Skeletal muscle satellite cell (primary cell): ENCODE results near the gene LDLR.
A peak's percentile ranks its signal among the peaks of the same experiment; 100 is the strongest.
"Not testable (repeated sequence)": the region's sequence is repeated elsewhere in the genome, so short reads cannot be mapped to it uniquely, and the experiment has no call there.

Source experiments
- H3K27me3 ChIP-seq: 2 replicates; pipeline ENCODE4 v1.7.0; 2013; ENCODE audit warnings: low read length; ENCODE audit not compliant: control insufficient read depth, insufficient read depth
- H3K36me3 ChIP-seq: 2 replicates; pipeline ENCODE4 v1.7.0; 2013; ENCODE audit warnings: mild to moderate bottlenecking, control low read depth, low read length; ENCODE audit not compliant: insufficient read depth
- H3K4me1 ChIP-seq: 2 replicates; pipeline ENCODE4 v1.7.0; 2013; ENCODE audit warnings: low read length; ENCODE audit not compliant: control insufficient read depth, insufficient read depth
- H3K4me2 ChIP-seq: 2 replicates; pipeline ENCODE4 v1.7.0; 2013; ENCODE audit warnings: mild to moderate bottlenecking, low read length
- H3K4me3 ChIP-seq: 2 replicates; pipeline ENCODE4 v1.7.0; 2013; ENCODE audit warnings: low read length
- H3K9ac ChIP-seq: 2 replicates; pipeline ENCODE4 v1.7.0; 2013; ENCODE audit warnings: mild to moderate bottlenecking, low read depth, low read length, moderate library complexity
- H3K9me3 ChIP-seq: replicated peaks from 2 replicates; pipeline ENCODE4 v1.7.0; 2013; ENCODE audit warnings: mild to moderate bottlenecking, control low read depth, low read length

LDLR gene

GRCh38 chr19:11078893-11079292 lies 10.4 kb upstream of the LDLR start:
- H3K4me2 ChIP-seq = no peak overlapping the region
- no peaks in the 10 kb centered on the region for H3K9me3 ChIP-seq
- H3K9ac ChIP-seq = no peak overlapping the region
- peaks cover 8% of the 10 kb centered on the region for H3K4me1 ChIP-seq
- H3K4me3 ChIP-seq = no peak overlapping the region
- no peaks in the 10 kb centered on the region for H3K27me3 ChIP-seq
- no peaks in the 10 kb centered on the region for H3K36me3 ChIP-seq

GRCh38 chr19:11079999-11080398 lies 9.3 kb upstream of the LDLR start:
- Histone ChIP-seq H3K27me3 (no peaks in the 10 kb centered on the region), H3K4me3 (no peak overlapping the region), H3K9ac (no peak overlapping the region), H3K4me1 (peaks cover 15% of the 10 kb centered on the region), H3K4me2 (no peak overlapping the region), H3K9me3 (no peaks in the 10 kb centered on the region), H3K36me3 (no peaks in the 10 kb centered on the region)

GRCh38 chr19:11087870-11088505 lies 1.3 kb upstream of the LDLR start:
- Histone ChIP-seq H3K4me3 (no peak overlapping the region), H3K4me1 (peaks cover 49% of the 10 kb centered on the region), H3K27me3 (no peaks in the 10 kb centered on the region), H3K4me2 (peak overlapping the region; percentile 73), H3K9me3 (no peaks in the 10 kb centered on the region), H3K36me3 (peaks cover 7% of the 10 kb centered on the region), H3K9ac (peak overlapping the region; percentile 96)

GRCh38 chr19:11088506-11089253 lies 583 bp upstream of the LDLR start:
- peaks cover 9% of the 10 kb centered on the region for H3K36me3 ChIP-seq
- peak overlapping the region; percentile 96 for H3K9ac ChIP-seq
- H3K9me3 ChIP-seq = no peaks in the 10 kb centered on the region
- H3K27me3 ChIP-seq = no peaks in the 10 kb centered on the region
- H3K4me3 ChIP-seq = peak overlapping the region; percentile 84
- peak overlapping the region; percentile 73 for H3K4me2 ChIP-seq
- H3K4me1 ChIP-seq = peaks cover 50% of the 10 kb centered on the region

GRCh38 chr19:11090014-11090263 lies 676 bp downstream of the LDLR start:
- H3K36me3 ChIP-seq = peaks cover 17% of the 10 kb centered on the region
- H3K4me2 ChIP-seq = peak overlapping the region; percentile 73
- H3K4me3 ChIP-seq = peak overlapping the region; percentile 84
- not testable (repeated sequence) for H3K9me3 ChIP-seq, H3K27me3 ChIP-seq
- peak overlapping the region; percentile 96 for H3K9ac ChIP-seq
- H3K4me1 ChIP-seq = peaks cover 50% of the 10 kb centered on the region

- Histone ChIP-seq H3K4me1 (peaks cover 51% of the 10 kb centered on the region), H3K36me3 (peaks cover 17% of the 10 kb centered on the region), H3K4me2 (peak overlapping the region; percentile 95), H3K4me3 (peak overlapping the region; percentile 97), H3K9ac (peak overlapping the region; percentile 99), H3K9me3 (no peaks in the 10 kb centered on the region), H3K27me3 (no peaks in the 10 kb centered on the region)
Measured at GRCh38 chr19:11090264-11090996, 1.2 kb downstream of the LDLR start.

GRCh38 chr19:11090997-11091702 lies 1.9 kb downstream of the LDLR start:
- peaks cover 51% of the 10 kb centered on the region for H3K4me1 ChIP-seq
- no peaks in the 10 kb centered on the region for H3K27me3 ChIP-seq
- peak overlapping the region; percentile 97 for H3K4me3 ChIP-seq
- peak overlapping the region; percentile 95 for H3K4me2 ChIP-seq
- H3K9ac ChIP-seq = peak overlapping the region; percentile 99
- peaks cover 22% of the 10 kb centered on the region for H3K36me3 ChIP-seq
- H3K9me3 ChIP-seq = no peaks in the 10 kb centered on the region

- Histone ChIP-seq H3K4me3 (peak overlapping the region; percentile 97), H3K4me1 (peaks cover 56% of the 10 kb centered on the region), H3K27me3 (no peaks in the 10 kb centered on the region), H3K4me2 (peak overlapping the region; percentile 95), H3K36me3 (peaks cover 22% of the 10 kb centered on the region), H3K9ac (peak overlapping the region; percentile 99), H3K9me3 (no peaks in the 10 kb centered on the region)
Measured at GRCh38 chr19:11091703-11092153, 2.5 kb downstream of the LDLR start.

- H3K4me1 ChIP-seq = peaks cover 61% of the 10 kb centered on the region
- no peaks in the 10 kb centered on the region for H3K27me3 ChIP-seq
- H3K4me3 ChIP-seq = peak overlapping the region; percentile 97
- H3K9ac ChIP-seq = peak overlapping the region; percentile 99
- H3K9me3 ChIP-seq = no peaks in the 10 kb centered on the region
- peaks cover 23% of the 10 kb centered on the region for H3K36me3 ChIP-seq
- peak overlapping the region; percentile 95 for H3K4me2 ChIP-seq
Measured at GRCh38 chr19:11092181-11092538, 2.9 kb downstream of the LDLR start.

- H3K4me3 ChIP-seq = no peak overlapping the region
- no peak overlapping the region for H3K9ac ChIP-seq
- H3K4me1 ChIP-seq = peaks cover 60% of the 10 kb centered on the region
- no peaks in the 10 kb centered on the region for H3K9me3 ChIP-seq
- H3K36me3 ChIP-seq = peaks cover 32% of the 10 kb centered on the region
- no peak overlapping the region for H3K4me2 ChIP-seq
- H3K27me3 ChIP-seq = no peaks in the 10 kb centered on the region
Measured at GRCh38 chr19:11093689-11094238, 4.5 kb downstream of the LDLR start.

- Histone ChIP-seq H3K4me1 (peaks cover 56% of the 10 kb centered on the region), H3K9me3 (no peaks in the 10 kb centered on the region), H3K27me3 (no peaks in the 10 kb centered on the region), H3K4me3 (peak overlapping the region; percentile 32), H3K36me3 (peaks cover 33% of the 10 kb centered on the region), H3K4me2 (peak overlapping the region; percentile 72), H3K9ac (peak overlapping the region; percentile 37)
Measured at GRCh38 chr19:11094520-11094894, 5.2 kb downstream of the LDLR start.
